ENCODE data around the gene STYK1. TPM values are rescaled to one million over a fixed set of nuclear protein-coding genes. Genes with fewer than 3 reads are reported as not detected.
"Not testable (repeated sequence)": the region's sequence is repeated elsewhere in the genome, so short reads cannot be mapped to it uniquely, and the experiment has no call there.

Gene STYK1
- total RNA-seq, 1 donor: 0.86 TPM

DNA sequence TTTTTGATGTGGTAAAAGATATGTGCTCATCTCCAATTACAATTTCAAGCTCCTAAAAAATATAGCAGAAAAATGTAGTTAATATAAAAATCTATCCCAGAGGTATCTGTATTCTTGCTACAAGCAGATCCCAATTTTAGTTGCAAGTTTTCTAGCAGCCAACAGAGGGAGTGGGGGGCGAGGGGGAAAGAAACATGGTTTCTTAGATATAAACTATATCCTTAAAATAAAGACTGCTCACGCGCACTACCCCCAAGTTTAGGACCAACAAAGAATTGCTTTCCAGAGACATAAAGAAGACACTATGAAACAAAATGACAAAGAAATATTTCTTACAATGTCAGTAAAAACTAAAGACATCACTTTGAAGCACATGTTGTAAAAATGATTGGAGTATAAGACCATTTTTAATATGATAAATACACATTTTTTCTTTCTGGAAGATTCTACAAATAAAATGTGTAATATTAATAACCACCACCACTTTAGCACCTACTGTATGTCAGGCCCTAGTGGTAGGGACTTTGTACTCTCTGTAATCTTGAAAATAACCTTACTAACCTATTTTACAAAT is 65.9 kb downstream of the STYK1 start:
- H3K4me3 ChIP-seq (ENCODE audit: low read depth, low read length): no peak overlapping the region
- peak; percentile 49 for TF ChIP-seq CTCF (IDR thresholded peaks at IDR 0.05; ENCODE audit: insufficient read depth, low read depth, low read length)
- peak; percentile 31 for DNase-seq (ENCODE audit: low read depth)

- no peak for DNase-seq (ENCODE audit: low read depth)
- no peak overlapping the region for H3K4me3 ChIP-seq (ENCODE audit: low read depth, low read length)
- no peak for TF ChIP-seq CTCF (IDR thresholded peaks at IDR 0.05; ENCODE audit: insufficient read depth, low read depth, low read length)
Measured at GRCh38 chr12:10601860-10602259, 72.0 kb downstream of the STYK1 start.

DNA sequence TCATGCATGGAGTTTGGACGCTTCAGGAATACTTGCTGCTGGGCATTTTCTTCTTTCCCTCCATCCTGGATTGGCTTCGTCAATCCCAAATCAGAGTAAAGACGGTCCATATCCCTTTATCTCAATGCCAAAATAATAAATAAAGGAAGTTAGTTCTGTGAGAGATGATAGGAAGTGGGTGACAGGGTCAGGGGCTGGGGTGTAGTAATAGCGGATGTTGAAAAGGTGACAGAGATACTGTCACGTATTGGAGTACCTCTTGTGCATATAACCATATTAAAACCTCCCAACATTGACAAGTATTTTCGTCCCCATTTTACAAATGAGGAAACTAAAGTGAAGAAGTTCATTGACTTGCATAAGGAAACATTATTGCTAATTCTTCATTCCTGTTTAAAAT is 72.9 kb downstream of the STYK1 start:
- TF ChIP-seq CTCF (IDR thresholded peaks at IDR 0.05; ENCODE audit: insufficient read depth, low read depth, low read length): no peak
- no peak overlapping the region for H3K4me3 ChIP-seq (ENCODE audit: low read depth, low read length)
- no peak for DNase-seq (ENCODE audit: low read depth)

GRCh38 chr12:10595881-10596280 is 78.0 kb downstream of the STYK1 start:
- no peak for DNase-seq (ENCODE audit: low read depth)
- no peak overlapping the region for H3K4me3 ChIP-seq (ENCODE audit: low read depth, low read length)
- TF ChIP-seq CTCF (IDR thresholded peaks at IDR 0.05; ENCODE audit: insufficient read depth, low read depth, low read length): no peak

DNA sequence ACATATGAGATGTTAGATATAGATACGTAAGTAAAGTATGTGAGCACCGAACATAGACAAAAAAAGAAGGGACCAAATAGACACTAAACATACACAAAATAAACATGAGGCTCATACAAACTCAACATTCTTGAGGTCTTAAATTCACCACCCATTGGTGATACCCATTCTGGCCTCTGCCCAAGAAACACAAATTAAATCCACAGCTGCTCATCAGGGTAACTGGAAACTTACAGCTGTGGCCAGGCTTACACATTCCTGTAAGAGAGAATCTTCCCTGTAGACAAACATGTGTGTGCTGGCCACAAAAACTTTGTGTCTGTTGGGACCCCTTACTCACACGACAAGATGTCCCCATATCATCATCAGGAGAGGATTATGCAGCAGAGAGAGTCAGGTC is 82.9 kb downstream of the STYK1 start:
- TF ChIP-seq CTCF (IDR thresholded peaks at IDR 0.05; ENCODE audit: insufficient read depth, low read depth, low read length): no peak
- DNase-seq (ENCODE audit: low read depth): peak; percentile 30
- H3K4me3 ChIP-seq (ENCODE audit: low read depth, low read length): no peak overlapping the region

DNA sequence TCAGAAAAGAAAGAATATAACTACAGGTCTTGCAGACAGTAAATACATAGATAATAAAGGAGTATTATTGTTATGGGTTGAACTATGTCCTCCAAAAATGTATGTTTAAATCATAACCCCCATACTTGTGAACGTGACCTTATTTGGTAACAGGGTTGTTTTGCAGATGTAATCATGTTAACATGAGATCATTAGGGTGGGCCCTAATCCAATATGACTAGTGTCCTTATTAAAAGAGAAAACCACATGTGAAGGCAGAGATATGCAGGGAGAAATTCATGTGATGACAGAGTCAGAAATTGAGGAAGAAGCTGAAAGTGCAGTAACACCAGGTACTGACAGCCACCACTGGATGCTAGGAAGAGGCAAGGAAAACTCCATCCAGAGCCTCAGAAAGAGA is 89.4 kb downstream of the STYK1 start:
- peak; percentile 8 for DNase-seq (ENCODE audit: low read depth)
- no peak overlapping the region for H3K4me3 ChIP-seq (ENCODE audit: low read depth, low read length)
- TF ChIP-seq CTCF (IDR thresholded peaks at IDR 0.05; ENCODE audit: insufficient read depth, low read depth, low read length): no peak

GRCh38 chr12:10582704-10583103 is 91.1 kb downstream of the STYK1 start:
- no peak for DNase-seq (ENCODE audit: low read depth)
- no peak for TF ChIP-seq CTCF (IDR thresholded peaks at IDR 0.05; ENCODE audit: insufficient read depth, low read depth, low read length)
- H3K4me3 ChIP-seq (ENCODE audit: low read depth, low read length): no peak overlapping the region

- not testable (repeated sequence) for DNase-seq (ENCODE audit: low read depth); H3K4me3 ChIP-seq (ENCODE audit: low read depth, low read length)
Measured at GRCh38 chr12:10582133-10582532, 91.7 kb downstream of the STYK1 start.

Measured in fibroblast of villous mesenchyme (primary cell).